ENCODE measurements around the gene PEDS1. TPM values are rescaled to one million over a fixed set of nuclear protein-coding genes. Genes with fewer than 3 reads are reported as not detected.

Gene PEDS1
- total and polyA plus RNA-seq, 2 of the 13 experiments (the other 11 are each of a cell fraction or from before 2014, with no cell fraction given) = 30.5 to 93.9 TPM

GRCh38 chr20:50193836-50194421, 40.4 kb upstream of the PEDS1 start (continued):
- TF ChIP-seq ZNF567 (CRISPR knock-in tag; IDR thresholded peaks at IDR 0.05; ENCODE audit: borderline replicate concordance) = peak; percentile 54; the same call in 1 of the 2 replicates
- no peak for TF ChIP-seq ZNF292 (CRISPR knock-in tag; IDR thresholded peaks at IDR 0.05; ENCODE audit: borderline replicate concordance, low read depth)
- peak; percentile 52; the same call in 1 of the 2 replicates for TF ChIP-seq IRF9 (CRISPR knock-in tag; IDR thresholded peaks at IDR 0.05; ENCODE audit: borderline replicate concordance)
- 0 out of 2 replicates have a peak, but pooled peaks have one; percentile 50 for TF ChIP-seq ZNF562 (CRISPR knock-in tag; IDR thresholded peaks at IDR 0.05; ENCODE audit: borderline replicate concordance)
- TF ChIP-seq EEA1 (CRISPR knock-in tag; IDR thresholded peaks at IDR 0.05; ENCODE audit: borderline replicate concordance) = 0 out of 2 replicates have a peak, but pooled peaks have one; percentile 34
- TF ChIP-seq ZBTB26 (CRISPR knock-in tag; IDR thresholded peaks at IDR 0.05; ENCODE audit: borderline replicate concordance) = no peak
- TF ChIP-seq PAF1 (CRISPR knock-in tag; IDR thresholded peaks at IDR 0.05) = peak; percentile 86; the same call in 1 of the 2 replicates
- 0 out of 2 replicates have a peak, but pooled peaks have one; percentile 4 for TF ChIP-seq FOXA3 (CRISPR knock-in tag; IDR thresholded peaks at IDR 0.05)

- intact Hi-C loops (cut with micrococcal nuclease; ENCODE audit: unreplicated experiment) = loop anchor here (5.0 to 10.0 kb wide), 2 partner anchors 51 to 204 kb away; no protein-coding TSS in a partner anchor
- ATAC-seq = no peak
- TF ChIP-seq KDM2A (CRISPR knock-in tag; IDR thresholded peaks at IDR 0.05; ENCODE audit: borderline replicate concordance, low read depth) = 0 out of 2 replicates have a peak, but pooled peaks have one; percentile 12
- TF ChIP-seq ZNF275 (CRISPR knock-in tag; IDR thresholded peaks at IDR 0.05; ENCODE audit: borderline replicate concordance) = peak; percentile 58; the same call in 1 of the 2 replicates
- 0 out of 2 replicates have a peak, but pooled peaks have one; percentile 3 for TF ChIP-seq ZBTB34 (CRISPR knock-in tag; IDR thresholded peaks at IDR 0.05)
- 0 out of 2 replicates have a peak, but pooled peaks have one; percentile 23 for TF ChIP-seq ATF2 (CRISPR knock-in tag; IDR thresholded peaks at IDR 0.05)
Observed at GRCh38 chr20:50193199-50193835, 39.8 kb upstream of the PEDS1 start.

More at GRCh38 chr20:50193199-50193835, 39.8 kb upstream of the PEDS1 start:
- ChIA-PET CTCF (ENCODE audit: low intra/inter-chr PET ratio, low total read pairs) (no interaction called here), POLR2A (interaction anchor here (0.6 to 2.5 kb wide), 8 partner anchors 15 to 271 kb away, joined by 3 to 9 read pairs (median 3); no protein-coding TSS in a partner anchor)
- no peaks in the 10 kb centered on the region; a peak in 2 of 5 replicates for H3K27me3 ChIP-seq (ENCODE audit: control insufficient read depth in 1 of 2, insufficient read depth in 2 of 2, low read length in 2 of 2)
- H3K9ac ChIP-seq (ENCODE audit: insufficient read depth, low read depth, low read length) = peak overlapping the region; percentile 97
- peak overlapping the region; percentile 79 for H3K27ac ChIP-seq (ENCODE audit: extremely low read length, insufficient read depth, low read length)
- peaks cover 1 to 14% of the 10 kb centered on the region in 2 experiments; a peak in 2 of 5 replicates for H3K36me3 ChIP-seq (replicated peaks in 1 of 2; ENCODE audit: control insufficient read depth in 1 of 2, insufficient read depth in 2 of 2, low read length in 2 of 2)
- peaks cover 25% of the 10 kb centered on the region for H3K79me2 ChIP-seq (ENCODE audit: insufficient read depth, low read length)
- 68% methylated on average over 10 of the region's 10 CpGs for WGBS (ENCODE audit: low lambda C conversion rate)
- no TSS peak for BruUV-seq (replicated peaks)
- H3K4me2 ChIP-seq (ENCODE audit: low read depth, low read length) = peak overlapping the region; percentile 100
- FAIRE-seq (no peak), DNase-seq (ENCODE audit: low spot score) (no peak)
- peaks cover 35% of the 10 kb centered on the region for H4K20me1 ChIP-seq (ENCODE audit: insufficient read depth, low read length)
- peak overlapping the region; percentile 80 to 99 (median 95) for H3K4me3 ChIP-seq (replicated peaks in 1 of 3; ENCODE audit: insufficient read depth in 1 of 3, low read depth in 2 of 3, low read length in 3 of 3)
- peaks cover 57% of the 10 kb centered on the region for H3K4me1 ChIP-seq (ENCODE audit: insufficient read depth, low read length)
- H3K9me3 ChIP-seq (ENCODE audit: low read length) = no peaks in the 10 kb centered on the region
- in situ Hi-C loops (cut with HindIII; ENCODE audit: extremely low pct_ligation_motif_present, low pct_unique_long_range_greater_than_20kb) = loop anchor here (5.0 kb wide), 1 partner anchor 79 kb away; no protein-coding TSS in a partner anchor
- no peak overlapping the region for H2AFZ ChIP-seq (ENCODE audit: low read length)

All from HepG2 (cell line).